NCI-H1048 (cell line): Measurements from ENCODE around the gene GTF2A1.

Experiments
- DNase-seq: peaks from one replicate; lab custom pipeline; 2025; lab: John Stamatoyannopoulos, UW

GTF2A1 gene

GRCh38 chr14:81177225-81177624 is 43.5 kb downstream of the GTF2A1 start:
- DNase-seq = no peak

GRCh38 chr14:81176241-81176640 is 44.5 kb downstream of the GTF2A1 start:
- no peak for DNase-seq

- no peak for DNase-seq
Measured at GRCh38 chr14:81172881-81173280, 47.9 kb downstream of the GTF2A1 start.

- no peak for DNase-seq
Measured at GRCh38 chr14:81172353-81172752, 48.4 kb downstream of the GTF2A1 start.

GRCh38 chr14:81170829-81171195 is 49.9 kb downstream of the GTF2A1 start:
- DNase-seq = no peak

- peak; percentile 61 for DNase-seq
Measured at GRCh38 chr14:81170104-81170828, 50.5 kb downstream of the GTF2A1 start.

- DNase-seq = no peak
Measured at GRCh38 chr14:81169711-81170103, 51.1 kb downstream of the GTF2A1 start.

- no peak for DNase-seq
Measured at GRCh38 chr14:81169267-81169666, 51.5 kb downstream of the GTF2A1 start.

GRCh38 chr14:81166121-81166520 is 54.6 kb downstream of the GTF2A1 start:
- DNase-seq = no peak

- no peak for DNase-seq
Measured at GRCh38 chr14:81165188-81165587, 55.6 kb downstream of the GTF2A1 start.

- DNase-seq = peak; percentile 13
Measured at GRCh38 chr14:81164167-81164774, 56.5 kb downstream of the GTF2A1 start.

GRCh38 chr14:81162941-81163340 is 57.8 kb downstream of the GTF2A1 start:
- no peak for DNase-seq

GRCh38 chr14:81161749-81162148 is 59.0 kb downstream of the GTF2A1 start:
- DNase-seq = no peak

- no peak for DNase-seq
Measured at GRCh38 chr14:81161088-81161487, 59.7 kb downstream of the GTF2A1 start.

- DNase-seq = no peak
Measured at GRCh38 chr14:81157431-81157830, 63.3 kb downstream of the GTF2A1 start.

- no peak for DNase-seq
Measured at GRCh38 chr14:81153187-81153586, 67.6 kb downstream of the GTF2A1 start.

GRCh38 chr14:81148635-81149034 is 72.1 kb downstream of the GTF2A1 start:
- no peak for DNase-seq

GRCh38 chr14:81147140-81147897 is 73.4 kb downstream of the GTF2A1 start:
- no peak for DNase-seq

- DNase-seq = no peak
Measured at GRCh38 chr14:81144824-81145603, 75.7 kb downstream of the GTF2A1 start.

- no peak for DNase-seq
Measured at GRCh38 chr14:81143793-81144192, 77.0 kb downstream of the GTF2A1 start.

GRCh38 chr14:81141426-81141825 is 79.3 kb downstream of the GTF2A1 start:
- DNase-seq = no peak

- DNase-seq = no peak
Measured at GRCh38 chr14:81138429-81138828, 82.3 kb downstream of the GTF2A1 start.
